IPS-11a (cell line): ENCODE data around the gene DHRS1.

Experiments used
- H3K4me3 ChIP-seq: one replicate; pipeline ENCODE4 v1.5.1; 2013; ENCODE audit warnings: low read depth, low read length, control low read depth

The DHRS1 gene

DNA sequence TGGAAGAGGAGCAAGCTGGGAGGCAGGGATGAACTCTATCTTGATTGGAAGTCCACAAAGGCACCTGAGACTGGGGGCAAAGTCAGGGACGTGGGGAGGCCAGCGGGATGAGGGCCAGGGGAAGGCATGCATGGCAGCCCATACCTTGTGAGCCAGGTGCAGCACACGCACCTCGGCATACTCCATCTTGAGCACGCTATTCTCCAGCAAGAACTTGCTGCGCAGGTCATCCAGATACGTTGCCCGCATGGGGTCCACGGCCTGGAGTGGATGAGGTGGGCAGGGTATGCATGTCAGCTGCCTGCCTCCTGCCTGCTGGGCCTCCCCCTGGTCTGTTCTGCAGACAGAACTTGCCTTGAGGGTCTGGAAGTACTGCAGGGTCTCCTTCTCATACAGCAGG is 32.1 kb downstream of the DHRS1 start:
- H3K4me3 ChIP-seq: no peak overlapping the region

DNA sequence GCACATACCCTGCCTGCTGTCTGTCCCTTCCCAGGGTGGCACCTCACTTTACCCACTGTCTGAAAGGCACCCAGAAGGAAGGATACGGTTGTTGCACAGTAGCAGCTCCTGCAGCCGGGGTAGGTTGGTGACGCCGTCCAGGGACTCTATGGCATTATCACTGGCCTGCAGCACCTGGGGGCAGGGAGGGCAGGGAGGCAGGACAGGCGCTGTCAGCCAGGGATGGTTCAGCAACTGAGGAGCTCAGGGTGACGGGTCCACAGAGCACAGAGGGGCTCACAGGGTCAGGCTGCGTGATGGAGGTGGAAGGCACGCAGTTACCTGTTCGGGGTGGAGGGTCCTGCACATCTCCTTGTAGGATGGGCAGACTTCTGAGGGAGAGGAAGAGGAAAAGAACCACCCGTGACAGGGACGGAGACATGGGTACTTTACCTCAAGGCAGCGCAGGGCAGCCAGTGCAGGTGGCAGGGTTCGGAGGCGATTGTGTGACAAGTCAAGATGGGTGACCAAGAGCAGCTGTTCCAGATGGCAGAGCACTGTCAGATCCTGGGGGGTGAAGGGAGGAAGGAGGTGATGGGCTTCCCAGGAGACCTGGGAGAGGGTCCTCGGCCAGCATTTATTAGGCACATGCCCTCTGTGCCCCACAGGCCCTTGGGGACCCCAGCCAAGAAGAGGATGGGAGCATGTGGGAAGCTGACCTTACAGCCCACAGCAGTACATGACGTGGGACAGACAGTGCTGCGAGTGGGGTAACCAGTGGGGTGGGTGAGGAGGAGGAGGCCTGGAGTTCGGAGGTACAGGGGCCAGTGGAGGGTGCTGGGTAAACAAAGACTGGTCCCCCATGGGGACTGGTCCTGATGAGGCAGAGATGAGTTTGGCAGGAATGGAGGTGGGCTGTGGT is 33.0 kb downstream of the DHRS1 start:
- no peak overlapping the region for H3K4me3 ChIP-seq

DNA sequence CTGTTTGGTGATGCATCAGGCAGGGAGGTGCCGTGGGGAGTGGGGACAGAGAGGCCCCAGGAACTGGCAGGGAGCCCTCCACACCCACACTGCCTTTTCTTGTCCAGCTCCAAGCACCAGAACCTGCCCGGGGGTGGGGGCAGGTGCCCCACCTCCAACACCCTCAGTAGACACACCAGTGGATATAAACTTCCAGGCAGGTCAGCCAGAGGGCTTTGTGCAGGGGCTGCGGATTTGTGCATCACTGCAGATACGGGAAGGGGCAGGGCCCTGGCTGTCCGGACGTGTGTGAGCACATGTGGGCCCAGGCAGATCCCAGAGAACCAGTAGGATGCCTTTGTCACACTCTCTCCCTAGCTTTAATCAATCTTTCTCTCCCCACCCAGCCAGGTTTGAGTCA is 35.3 kb downstream of the DHRS1 start:
- no peak overlapping the region for H3K4me3 ChIP-seq

DNA sequence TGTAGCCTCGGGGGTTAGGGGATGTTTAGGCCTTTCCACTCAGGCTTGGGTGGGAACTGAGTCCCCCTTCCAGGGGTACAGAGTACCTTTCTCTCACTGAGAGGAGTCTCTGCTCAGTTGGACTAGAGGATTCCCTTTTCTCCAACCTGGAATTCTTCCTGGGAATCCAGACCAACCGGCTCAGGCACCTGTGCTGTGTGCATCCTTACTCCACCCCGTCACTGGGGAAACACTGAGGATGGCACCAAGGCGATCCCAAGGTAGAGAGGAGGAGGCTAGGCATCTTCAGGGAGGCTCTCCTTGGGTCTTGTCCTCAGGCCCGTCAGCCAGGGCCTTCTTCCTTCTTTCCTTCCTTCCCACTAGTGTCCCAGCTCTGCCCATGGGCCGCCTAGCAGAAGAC is 35.7 kb downstream of the DHRS1 start:
- H3K4me3 ChIP-seq: no peak overlapping the region

DNA sequence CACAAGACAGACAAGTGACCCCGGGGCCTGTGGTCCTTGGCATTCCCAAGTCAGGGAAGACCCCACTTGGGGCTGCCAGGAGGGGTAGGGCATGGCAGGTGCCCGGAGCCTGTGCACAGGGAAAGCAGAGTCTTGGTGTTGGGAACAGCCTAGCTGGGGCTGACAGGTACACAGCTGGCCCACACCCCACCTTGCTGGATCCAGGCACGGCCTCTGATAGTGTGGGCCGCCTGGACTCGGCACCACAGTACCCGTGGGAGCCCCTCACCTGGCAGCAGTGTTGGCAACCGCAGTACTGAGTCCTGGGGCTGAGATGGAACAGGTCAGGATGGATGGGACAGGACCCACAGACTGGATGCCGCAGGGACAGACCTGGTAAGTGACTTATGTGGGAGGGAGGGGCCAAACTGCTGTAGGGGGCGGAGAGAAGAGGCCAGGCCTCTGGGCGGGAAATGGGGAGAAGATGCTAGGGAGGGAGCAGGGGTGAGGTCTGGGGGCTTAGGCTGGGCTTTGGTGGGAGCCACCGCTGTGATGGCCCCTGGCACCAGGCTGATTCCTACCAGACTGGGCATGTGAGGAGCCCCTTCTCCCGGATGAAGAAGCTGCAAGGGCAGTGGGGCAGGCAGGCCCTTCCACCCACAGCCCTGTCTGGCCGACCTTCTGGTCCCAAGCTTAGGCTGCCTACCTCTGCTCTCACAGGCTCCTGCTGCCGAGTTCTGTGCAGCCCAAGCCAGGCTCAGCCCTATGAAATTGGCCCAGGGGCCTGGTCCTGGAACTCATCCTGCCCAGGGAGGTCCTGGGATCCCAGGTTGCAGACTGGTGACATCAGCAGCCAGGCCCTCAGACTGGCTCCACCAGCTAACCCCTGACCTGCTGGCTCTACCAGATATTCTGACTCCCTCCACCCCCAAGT is 36.5 kb downstream of the DHRS1 start, which contains the start of gene TGM1:
TGM1 (minus strand) TSS at position 357 of the 913 bp plus-strand sequence. CDS start 825 bp downstream, outside the sequence.
- no peak within 1 kb of the TSS for H3K4me3 ChIP-seq

DNA sequence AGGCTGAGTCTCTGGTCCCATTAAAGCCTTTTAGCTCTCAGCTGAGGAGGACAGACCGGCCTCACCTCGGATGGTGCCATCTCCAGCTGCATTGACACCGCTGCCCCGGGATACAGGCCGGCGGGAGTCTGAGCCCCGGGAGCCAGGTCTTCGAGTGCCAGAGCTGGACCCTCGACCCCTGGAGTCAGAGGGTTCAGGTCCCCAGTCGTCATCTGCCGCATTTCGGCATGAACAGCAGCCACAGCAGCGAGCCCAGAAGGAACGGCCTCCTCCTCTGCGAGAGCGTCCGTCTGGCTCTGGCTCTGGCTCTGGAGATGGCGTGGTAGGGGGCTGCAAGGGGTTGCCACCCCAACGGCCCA is 37.6 kb downstream of the DHRS1 start:
- no peak overlapping the region for H3K4me3 ChIP-seq

DNA sequence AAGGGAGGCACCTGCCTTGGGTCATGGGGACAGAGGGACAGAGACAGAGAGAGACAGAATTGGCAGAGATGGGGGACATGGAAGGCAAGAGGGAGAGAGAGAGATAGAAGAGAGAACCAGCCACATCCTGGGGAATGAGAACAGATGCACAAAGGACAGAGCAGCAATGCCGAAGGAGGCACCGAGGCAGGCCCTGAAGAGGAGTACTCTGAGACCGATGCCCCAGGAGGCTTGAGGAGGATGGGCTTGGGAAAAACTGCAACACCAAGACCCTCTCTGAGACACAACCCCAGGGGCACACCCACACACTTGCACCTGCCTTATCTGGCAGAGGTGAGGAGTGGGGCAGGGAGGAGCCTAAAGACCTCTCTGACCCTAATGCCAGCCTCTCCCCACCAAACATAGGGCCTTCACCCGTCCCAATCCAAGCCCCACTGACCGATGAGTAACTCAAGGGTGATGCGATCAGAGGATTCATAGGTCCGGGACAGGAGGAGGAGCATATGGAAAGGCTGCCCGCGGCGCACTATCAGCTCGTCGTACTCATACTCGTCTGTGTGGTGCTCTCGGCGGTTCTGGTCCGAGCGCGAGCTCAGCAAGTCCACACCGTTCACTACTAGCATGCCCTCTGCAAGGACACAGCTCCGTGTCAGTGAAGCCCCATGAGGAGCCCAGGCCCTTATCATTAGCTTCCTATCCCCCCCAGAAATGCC is 38.2 kb downstream of the DHRS1 start:
- H3K4me3 ChIP-seq: no peak overlapping the region

DNA sequence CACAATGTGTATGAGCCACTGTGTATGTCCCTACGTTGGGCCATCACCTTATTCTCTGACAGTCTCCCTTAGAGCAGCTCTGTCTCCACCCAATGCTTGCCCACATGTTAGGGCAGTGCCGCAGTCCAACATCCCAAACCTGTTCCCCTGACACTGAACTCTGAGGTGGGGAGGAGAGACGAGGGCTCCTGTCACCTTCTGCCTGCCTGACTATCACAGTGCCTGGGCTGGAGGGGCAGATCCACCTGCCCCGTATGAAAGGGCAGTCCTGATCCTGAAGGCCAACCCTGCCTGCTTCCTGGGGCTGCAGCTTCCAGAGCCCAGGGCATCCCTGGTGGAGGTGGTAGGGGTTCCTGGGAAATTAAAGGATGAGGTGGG is 38.8 kb downstream of the DHRS1 start:
- H3K4me3 ChIP-seq: no peak overlapping the region

DNA sequence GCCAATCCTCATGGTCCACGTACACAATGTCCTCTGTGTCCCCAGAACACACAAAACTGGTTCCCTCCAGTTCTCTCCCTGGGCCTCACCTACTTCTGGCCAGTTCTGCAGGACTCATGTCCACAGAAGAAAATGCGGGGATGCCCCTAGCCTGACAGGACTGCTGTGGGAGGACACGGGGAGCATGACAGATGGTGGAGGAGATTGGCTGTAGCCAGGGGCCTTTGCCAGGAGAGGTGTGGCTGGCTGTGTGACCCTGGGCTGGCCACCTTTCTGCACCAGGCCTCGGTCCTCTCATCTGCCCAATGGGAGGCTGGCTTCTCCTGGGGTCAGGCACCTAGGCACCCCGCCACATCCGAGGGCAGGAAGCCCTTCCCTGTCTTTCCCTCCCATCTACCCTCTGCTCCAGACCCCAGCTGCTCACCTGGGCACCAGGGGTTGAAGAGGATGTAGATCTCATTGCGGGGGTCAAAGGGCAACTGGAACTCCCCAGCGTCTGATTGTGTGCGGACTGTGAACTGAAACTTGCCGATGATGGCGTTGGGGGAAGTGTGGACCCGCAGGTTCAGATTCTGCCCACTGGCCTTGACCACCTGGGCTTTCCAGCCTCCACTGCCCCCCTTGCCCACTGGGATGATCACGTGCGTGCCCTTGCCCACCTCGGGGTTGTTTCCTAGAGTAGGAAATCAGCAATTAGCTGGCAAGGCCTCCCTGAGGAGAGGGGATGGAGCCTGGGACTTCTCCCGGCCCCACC is 39.4 kb downstream of the DHRS1 start:
- H3K4me3 ChIP-seq: no peak overlapping the region

DNA sequence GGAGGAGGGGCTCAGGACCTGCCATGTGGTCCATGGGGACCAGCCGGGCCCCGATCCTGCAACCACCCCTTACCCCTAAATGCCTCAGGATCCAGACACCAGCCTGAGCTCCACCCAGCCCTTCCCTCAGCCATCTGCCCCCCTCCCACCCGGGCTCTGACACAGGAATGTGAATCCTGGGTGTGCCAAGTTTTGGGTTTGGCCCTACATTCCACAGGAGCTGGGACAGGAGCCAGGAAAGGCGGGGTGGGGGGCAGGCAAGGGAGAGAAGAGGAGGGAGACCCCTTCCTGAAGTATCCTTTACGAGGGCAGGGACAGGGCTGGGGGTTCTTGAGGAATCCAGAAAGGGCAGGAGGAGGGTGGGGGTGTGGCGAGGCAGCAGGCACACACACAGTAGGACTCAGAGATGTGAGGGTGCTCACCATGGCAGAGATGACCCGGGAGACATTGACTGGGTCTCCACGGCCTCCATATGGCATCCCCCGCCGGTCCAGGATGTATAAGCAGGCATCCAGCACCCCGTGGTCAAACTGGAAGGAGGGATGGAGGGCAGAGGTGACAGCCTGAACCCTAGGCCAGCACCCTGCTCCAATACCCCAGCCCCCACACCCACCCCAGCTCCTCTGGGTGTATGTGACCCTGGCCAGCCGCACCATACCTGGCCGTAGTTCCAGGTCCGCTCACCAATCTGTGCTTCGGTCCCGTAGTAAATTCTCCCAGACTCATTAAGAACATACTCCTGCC is 40.1 kb downstream of the DHRS1 start:
- H3K4me3 ChIP-seq: no peak overlapping the region

DNA sequence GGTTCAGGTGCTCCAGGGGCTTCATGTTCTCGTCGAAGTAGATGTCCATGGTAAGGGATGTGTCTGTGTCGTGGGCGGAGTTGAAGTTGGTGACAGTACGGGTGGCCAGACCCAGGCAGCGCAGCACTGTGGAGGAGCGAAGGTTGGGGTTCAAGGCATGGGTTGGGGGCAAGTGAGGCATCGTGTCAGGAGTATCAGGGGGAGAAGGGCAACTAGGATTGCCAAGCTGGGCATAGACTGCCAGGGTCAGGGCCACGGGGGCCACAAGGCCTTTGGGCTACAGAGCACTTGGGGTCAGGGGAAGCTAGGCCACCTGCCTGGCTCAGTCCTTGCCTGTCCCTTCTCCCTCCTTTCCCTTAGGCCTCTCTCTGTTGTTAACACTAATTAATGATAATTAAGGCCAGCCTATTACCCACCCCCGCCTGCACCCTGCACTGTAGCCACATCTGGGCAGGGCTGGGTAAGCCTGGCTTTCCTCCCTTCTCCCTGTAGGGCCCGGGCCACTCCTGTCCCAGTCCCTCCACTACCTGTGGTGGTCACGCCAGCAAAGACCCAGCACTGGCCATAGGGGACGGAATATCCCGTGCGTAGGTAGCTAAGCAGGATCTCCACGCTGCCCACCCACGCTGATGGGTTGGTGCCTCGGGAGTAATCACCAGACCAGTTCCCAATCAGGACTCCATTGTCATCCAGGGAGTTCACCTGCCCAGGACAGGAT is 40.9 kb downstream of the DHRS1 start:
- no peak overlapping the region for H3K4me3 ChIP-seq

DNA sequence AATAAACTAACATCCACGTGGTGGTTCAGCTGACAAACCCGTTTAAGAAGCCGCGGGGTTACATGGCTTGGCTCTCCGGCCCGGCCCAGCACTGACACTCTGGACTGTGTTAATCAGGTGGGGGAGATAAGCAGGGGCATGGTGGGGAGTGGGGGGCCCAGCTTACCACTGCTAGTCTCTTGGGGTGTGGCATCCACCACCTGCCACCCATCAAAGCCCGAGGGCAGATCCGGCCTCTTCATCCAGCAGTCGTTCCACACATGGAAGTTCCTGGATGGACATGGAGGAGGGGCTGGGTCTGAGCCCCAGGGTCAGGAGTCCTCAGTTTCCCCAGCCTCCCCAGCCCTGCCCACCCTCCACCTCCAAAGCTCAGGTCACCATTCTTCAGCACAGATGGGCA is 41.5 kb downstream of the DHRS1 start:
- no peak overlapping the region for H3K4me3 ChIP-seq

DNA sequence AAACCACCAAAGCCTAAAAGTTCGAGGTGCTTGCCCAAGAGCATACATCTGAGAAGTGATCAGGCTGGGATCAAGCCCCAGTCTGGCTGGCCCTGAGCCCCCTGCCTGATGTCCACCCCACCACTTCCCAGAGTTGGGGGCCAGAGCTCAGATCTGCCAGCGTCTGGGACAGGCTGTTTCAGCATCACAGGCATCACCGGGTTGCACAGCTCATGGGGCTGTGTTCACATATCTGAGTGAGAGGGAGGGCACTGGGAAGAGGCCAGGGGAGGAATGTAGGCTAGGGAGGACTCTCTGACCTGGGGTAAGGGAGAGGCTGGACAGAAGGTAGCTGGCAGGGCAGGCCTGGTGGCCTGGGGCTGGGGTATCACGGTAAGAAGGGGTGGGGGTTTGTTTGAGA is 42.6 kb downstream of the DHRS1 start:
- no peak overlapping the region for H3K4me3 ChIP-seq

DNA sequence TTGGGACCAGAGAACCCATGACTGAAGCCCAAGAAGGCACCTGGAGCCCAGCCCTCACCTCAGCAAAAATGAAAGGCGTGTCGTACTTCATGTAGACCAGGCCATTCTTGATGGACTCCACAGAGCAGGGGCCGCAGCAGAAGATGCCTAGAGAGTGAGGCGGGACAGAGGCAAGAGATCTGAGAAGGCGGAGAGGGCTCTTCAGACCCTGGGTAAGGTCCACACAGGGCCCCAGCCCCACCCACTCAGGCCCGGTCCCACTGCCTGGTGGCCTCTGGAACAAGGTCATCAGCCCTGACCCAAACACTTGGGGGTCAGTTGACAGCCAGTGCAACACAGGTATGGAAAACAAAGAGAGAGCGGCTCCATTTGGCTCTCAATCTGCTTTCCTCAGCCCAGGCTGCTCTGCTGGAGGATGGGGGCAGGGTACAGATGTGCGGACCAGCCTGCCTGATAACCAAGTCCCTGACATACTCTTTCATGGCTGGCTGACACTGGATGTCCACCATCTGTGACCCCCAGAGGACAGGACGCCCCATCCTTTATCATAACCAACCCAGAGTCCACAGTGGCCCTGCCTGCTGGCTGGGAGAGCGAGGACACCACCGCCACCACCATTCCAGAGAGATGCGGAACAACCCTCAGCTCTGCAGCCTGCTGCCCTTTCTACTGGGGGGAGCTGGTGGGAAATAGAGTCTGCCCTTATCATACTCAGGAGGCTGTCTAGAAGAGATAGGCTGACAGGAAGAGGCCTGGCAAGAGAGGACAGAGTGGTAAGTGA is 43.5 kb downstream of the DHRS1 start:
- H3K4me3 ChIP-seq: no peak overlapping the region

DNA sequence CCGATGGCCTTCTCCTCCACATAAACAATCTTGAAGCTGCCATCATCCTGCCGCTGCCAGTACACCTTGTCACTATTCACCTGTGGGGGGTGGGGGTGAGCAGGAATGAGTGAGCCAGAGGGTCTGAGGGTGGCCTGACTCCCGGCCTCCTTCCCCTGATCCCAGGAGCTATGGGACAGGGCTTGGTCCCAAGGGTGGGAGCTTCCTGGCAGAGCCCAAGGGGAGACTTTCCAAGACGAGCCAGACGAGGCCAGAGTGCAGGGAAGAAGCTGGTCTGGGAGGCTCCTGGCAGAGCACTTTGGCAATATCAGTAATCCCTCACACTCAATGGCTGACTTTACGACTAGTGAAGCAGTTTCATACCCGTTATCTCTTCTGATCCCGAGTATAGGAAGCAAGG is 44.1 kb downstream of the DHRS1 start:
- no peak overlapping the region for H3K4me3 ChIP-seq

DNA sequence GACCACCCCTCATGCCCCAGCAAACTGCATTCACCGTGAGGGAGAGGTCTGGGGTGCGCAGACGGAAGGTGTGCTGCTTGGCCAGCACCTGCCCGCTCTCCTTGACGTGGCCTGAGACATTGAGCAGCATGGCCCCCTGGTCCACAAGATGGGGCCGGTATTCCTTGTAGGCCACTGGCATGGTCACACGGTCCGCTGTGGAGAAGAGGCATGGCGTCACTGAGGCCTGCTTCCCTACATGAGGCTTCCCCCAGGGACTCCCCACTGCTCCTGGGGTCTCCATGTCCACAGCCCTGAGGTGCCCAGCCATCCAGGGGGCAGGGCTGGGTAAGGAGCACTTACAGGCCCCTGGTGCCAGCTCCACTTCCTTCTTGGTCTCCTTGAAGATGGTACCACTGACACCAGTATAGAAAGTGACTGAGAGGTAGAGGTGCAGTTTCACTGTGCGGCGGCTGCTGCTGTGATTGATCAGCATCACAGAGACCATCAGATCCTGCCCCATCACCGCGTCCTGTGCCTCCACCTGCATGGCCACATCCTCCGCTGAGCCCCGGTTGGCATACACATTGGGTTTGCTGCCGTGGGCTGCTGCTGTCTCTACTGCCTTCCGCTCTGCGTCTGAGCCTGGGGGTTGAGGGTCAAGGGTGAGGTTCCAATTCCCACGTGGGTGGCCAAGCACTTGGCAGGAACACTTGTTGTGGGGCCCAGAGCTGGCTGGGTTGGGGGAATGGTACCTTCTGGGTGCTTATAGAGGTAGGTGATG is 44.8 kb downstream of the DHRS1 start:
- no peak overlapping the region for H3K4me3 ChIP-seq

DNA sequence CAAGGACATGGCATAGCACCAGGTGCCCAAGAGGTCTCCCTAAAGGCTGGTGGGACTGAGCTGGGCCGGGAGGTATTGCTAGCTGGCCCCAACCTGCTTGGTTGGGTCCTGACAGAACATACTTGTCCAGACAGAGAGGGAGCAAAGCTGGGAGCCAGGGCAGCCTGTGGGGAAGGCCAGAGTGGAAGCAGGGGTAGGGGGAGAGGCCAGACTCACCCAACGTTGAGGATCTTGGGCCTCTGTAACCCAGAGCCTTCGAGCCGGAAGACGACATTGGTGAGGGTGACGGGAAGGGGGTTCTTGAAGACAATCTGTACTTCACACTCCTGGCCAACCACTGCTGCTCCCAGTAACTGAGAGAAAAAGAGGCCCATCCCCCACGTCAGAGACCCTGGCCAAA is 45.6 kb downstream of the DHRS1 start:
- no peak overlapping the region for H3K4me3 ChIP-seq
